ENCODE data around the gene DSCAML1. TPM values are rescaled to one million over a fixed set of nuclear protein-coding genes. Genes with fewer than 3 reads are reported as not detected.

The DSCAML1 gene
- total and polyA plus RNA-seq, 10 of the 15 experiments (the other 5 are each of a cell fraction or from before 2014, with no cell fraction given): 0.03 to 0.18 (median 0.06) TPM; not detected in 1

GRCh38 chr11:117610045-117610444 is 187.0 kb downstream of the DSCAML1 start (continued):
- no peak for TF ChIP-seq IRF5 (IDR thresholded peaks at IDR 0.05; ENCODE audit: borderline replicate concordance)

- intact Hi-C loops (cut with micrococcal nuclease; ENCODE audit: unreplicated experiment): loop anchor here (5.0 kb wide), 1 partner anchor 210 kb away; no protein-coding TSS in a partner anchor
- H3K27me3 ChIP-seq (replicated peaks in 1 of 2; ENCODE audit: control insufficient read depth in 2 of 2, insufficient read depth in 2 of 2, low read length in 1 of 2): no peaks in the 10 kb centered on the region
- no peaks in the 10 kb centered on the region for H3K79me2 ChIP-seq (ENCODE audit: control insufficient read depth, insufficient read depth, low read length)
- DNase-seq (ENCODE audit: low read depth, low spot score): no peak
- H3K36me3 ChIP-seq (ENCODE audit: control insufficient read depth in 2 of 2, insufficient read depth in 2 of 2, low read length in 1 of 2): no peaks in the 10 kb centered on the region
- RAD21 ChIA-PET (ENCODE audit: unreplicated experiment): interaction anchor here (1.2 to 1.9 kb wide), 2 partner anchors 84 to 210 kb away, joined by 4 to 6 read pairs; no protein-coding TSS in a partner anchor
- FAIRE-seq: no peak
- SMC1A ChIA-PET (ENCODE audit: uncharacterized antibody, unreplicated experiment): interaction anchor here (0.9 to 2.2 kb wide), 3 partner anchors 14 to 73 kb away, joined by 3 to 9 read pairs (median 3); no protein-coding TSS in a partner anchor
- POLR2A ChIA-PET: interaction anchor here (0.9 to 1.4 kb wide), 3 partner anchors 11 to 207 kb away, joined by 3 to 5 read pairs (median 4); no protein-coding TSS in a partner anchor
- no peak overlapping the region for H3K4me3 ChIP-seq
- ATAC-seq: no peak; the same call in 2 of the 3 replicates
- peak overlapping the region; percentile 19; the same call in 1 of the 2 replicates for H3K9ac ChIP-seq (ENCODE audit: control insufficient read depth, insufficient read depth, low read length)
- 96% methylated on average over 5 of the region's 5 CpGs for WGBS (ENCODE audit: insufficient coverage, insufficient replicate concordance, low lambda C conversion rate, missing lambda C conversion rate)
- H3K9me3 ChIP-seq (replicated peaks; ENCODE audit: control insufficient read depth, insufficient read depth, low read length): no peaks in the 10 kb centered on the region
- TSS peak; percentile 64 for BruUV-seq (replicated peaks)
- in situ Hi-C loops (cut with MboI): no loop called here
- H3K4me2 ChIP-seq (ENCODE audit: control insufficient read depth, insufficient read depth): peak overlapping the region; percentile 52; the same call in 1 of the 2 replicates
- no peaks in the 10 kb centered on the region for H4K20me1 ChIP-seq (ENCODE audit: control insufficient read depth, insufficient read depth)
- peaks cover 37% of the 10 kb centered on the region for H3K4me1 ChIP-seq (ENCODE audit: control insufficient read depth, insufficient read depth, low read length)
- TF ChIP-seq TCF3 (IDR thresholded peaks at IDR 0.05; ENCODE audit: borderline replicate concordance, insufficient read depth, low read depth, low read length) (no peak), CREB1 (IDR thresholded peaks at IDR 0.05; ENCODE audit: low read depth) (no peak), GATAD2B (conservative IDR thresholded peaks at IDR 0.05; ENCODE audit: low read depth) (no peak)
- CTCF ChIA-PET: interaction anchor here (1.0 to 3.2 kb wide), 5 partner anchors 13 to 202 kb away, joined by 3 to 29 read pairs (median 3); no protein-coding TSS in a partner anchor
- peak overlapping the region; percentile 54 for H3K27ac ChIP-seq (ENCODE audit: control insufficient read depth, insufficient read depth)
- no peak overlapping the region for H2AFZ ChIP-seq (ENCODE audit: control insufficient read depth, low read depth, low read length)
Observed at GRCh38 chr11:117607449-117607848, 189.6 kb downstream of the DSCAML1 start.

Measured in GM12878 (cell line).